HG03064 (cell line): ENCODE measurements around the gene PDCD10.

Source experiments
- ATAC-seq: cut with Tn5 transposase; IDR thresholded peaks from one replicate; pipeline ENCODE4 v1.9.1; 2021; ENCODE audit warnings: low read depth; ENCODE audit not compliant: unreplicated experiment

Gene PDCD10

DNA sequence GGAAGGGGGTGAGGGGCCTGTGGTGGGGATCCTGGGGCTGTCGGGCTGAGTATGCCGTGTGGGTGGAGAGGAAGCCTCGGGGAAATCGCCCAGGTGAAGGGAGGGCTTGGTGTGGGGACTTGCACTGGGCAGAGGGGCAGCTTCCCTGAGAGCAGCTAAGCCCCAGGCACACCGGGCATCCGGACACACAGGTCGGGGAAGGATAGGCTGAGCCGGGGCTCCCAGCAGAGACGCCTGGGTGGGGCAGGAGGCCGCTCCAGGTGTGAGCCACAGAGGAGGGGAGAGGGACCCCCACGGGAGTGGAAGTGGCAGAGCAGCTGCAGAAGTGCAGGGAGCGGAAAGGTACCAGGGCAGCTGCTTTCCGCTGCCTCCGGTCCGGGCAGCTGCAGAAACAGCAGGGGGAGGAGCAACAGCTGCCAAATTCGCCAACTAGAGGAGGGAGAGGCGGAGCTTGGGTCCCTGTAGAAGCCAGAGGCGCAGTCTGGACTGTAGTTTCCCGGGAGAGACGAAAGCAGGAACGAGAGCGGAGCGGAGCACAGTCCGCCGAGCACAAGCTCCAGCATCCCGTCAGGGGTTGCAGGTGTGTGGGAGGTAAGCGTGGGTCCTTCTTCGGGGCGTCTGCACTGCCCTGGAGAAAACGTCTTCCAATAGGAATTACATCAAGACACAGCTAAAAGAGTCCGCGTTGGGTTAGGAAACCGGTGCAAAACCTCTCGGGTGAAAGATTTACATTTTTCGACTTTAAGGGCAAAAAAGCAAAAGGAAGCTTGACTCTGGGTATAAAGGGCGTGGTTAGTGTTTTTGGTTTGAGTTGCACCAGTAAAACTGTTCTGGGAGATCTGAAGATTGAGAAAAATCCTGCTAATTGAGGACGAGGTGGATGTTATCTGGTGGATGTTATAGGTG, 794 bp upstream of the PDCD10 start, which contains the start of gene SERPINI1:
Gene SERPINI1 (plus strand): TSS at position 489 of the 906 bp plus-strand sequence. CDS start 53,408 bp downstream, outside the sequence.
- ATAC-seq: peak; percentile 62

DNA sequence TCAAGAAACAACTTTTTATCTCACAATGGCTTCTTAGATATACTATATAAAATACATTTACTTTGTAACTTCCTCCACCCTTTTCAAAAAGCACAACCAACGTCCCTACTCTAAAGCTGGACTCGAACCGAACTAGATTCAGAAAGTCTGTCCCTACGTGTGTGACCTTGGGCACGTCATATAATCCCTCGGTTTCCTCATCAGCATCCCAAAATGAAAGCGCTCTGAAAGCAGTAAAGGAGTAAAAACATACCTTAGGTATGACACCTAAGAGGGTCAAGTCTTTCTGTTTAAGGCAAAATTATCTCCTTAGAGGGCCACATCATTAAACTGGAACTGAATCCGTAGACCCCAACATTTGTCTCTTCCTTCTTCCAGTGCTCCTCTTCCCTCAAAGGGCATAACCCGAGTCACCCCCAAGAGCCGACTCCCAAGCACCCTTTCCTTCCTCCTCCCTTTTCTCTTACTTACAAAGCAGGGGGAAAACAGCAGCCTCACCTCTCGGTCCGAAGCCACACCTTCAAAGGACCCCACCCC, 663 bp downstream of the PDCD10 start:
- ATAC-seq: no peak

DNA sequence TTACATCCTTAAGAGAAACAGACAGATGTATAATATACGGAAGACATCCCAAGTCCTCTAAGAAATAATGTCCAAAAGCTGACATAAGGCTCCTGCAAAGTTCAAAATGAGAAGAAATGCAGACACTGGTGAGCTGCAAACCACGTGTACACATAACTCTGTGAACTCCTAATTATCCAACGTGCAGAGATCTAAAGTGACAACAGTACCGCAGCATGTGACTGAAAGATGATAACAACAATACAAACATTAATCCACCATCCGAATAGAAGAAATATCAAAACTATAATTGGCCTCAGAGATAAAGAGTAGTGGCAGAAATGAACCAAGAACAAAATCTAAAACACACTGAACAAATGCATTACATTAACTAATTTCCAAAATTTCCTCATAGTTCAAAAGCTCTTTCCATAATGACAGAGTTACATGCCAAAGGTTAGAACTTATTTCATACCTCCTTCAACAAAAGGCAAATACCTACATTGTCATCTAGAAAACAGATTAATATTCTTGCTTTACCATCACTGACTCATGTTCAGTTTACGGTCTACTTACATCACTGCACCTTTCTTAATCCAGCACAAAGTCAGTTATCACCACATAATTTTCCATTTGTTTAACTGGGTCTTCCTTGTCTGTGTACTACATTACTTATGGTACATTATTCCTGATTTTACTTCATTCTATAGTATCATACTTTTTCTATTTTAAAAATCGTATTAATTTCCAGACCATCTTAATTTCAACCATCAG, 2.2 kb downstream of the PDCD10 start:
- no peak for ATAC-seq

DNA sequence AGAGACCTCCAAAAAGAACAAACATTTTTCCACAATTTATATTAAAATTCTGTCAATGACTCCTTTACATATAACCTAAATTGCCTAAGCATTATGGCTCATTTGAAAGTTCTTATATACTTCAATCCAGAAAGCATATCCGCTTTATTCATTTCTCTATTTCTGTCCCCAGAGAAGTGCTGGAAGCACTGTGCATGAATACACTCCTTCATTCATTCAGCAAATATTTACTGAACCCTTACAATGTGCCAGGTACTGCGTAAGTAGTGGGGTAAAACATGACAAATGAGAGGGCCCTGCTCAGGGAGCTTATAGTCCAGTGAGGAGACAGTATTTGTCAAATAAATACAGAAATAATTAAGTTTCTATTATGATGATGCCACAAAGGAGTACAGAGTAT, 3.3 kb downstream of the PDCD10 start:
- no peak for ATAC-seq

DNA sequence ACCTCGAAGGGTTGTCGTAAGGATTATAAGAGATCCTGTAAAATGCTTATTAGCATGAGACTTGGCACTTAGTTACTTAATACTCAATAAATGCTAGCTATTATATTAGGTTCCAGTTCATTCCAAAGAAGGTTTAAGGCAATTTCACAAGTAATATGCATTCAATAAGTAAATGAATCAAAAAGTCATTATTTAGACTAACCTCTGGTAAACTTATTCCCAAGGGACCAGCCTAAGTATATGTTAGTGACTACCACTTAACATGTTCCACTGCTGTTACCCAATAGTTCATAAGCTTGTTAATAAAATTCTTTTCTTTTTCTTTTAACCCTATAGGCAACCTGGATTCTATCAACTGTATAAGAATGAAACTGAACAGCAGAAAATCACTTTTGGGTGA, 5.1 kb downstream of the PDCD10 start:
- no peak for ATAC-seq

DNA sequence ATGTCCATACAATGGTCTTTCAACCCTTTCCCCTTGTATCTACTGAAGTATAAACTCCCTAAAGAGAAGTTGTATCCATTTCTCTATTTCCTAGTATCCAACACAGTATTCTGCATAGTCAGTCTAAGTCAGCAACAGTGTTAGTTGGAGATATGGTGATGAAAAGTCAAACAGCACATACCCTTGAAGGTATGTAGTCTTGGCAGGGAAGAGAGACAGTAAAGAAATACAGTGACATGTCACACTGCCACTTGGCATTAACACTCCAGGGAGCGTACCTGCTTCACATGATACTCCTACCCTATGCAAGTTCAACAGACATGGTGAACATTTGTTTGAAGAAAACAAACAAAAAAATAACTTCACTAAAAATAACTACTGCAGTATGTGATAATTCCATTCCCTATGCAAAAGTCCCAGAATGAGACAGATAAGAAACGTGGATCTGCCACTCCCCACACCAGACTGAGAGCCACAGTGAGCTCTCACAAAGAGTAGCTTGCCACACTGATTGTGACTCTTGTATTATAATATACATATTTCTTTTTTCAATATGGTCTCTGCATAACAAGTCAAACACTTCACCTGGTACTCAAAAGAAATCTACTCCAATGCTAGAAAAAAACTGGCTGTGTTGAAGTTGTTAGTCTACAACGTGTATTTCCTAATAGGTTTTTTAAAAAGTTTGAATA, 5.9 kb downstream of the PDCD10 start:
- no peak for ATAC-seq

DNA sequence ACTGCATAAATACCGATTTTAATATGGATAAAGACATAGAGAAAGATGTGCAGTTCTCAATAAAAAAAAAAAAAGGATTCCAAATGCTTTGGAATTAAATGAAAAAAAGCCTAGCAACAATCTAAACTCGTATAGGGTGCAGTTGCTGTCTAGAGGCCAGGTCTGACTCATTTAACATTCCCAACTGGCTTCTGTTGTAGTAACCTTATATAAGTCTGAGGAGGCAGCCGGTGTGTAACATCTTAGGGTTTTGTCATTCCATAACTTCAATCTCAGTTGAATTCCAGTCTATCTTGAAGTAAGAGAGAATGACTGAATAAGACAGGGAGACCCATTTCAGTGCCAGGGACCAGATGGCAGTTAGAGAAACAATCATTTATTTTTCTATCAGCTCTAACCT, 6.5 kb downstream of the PDCD10 start:
- no peak for ATAC-seq

DNA sequence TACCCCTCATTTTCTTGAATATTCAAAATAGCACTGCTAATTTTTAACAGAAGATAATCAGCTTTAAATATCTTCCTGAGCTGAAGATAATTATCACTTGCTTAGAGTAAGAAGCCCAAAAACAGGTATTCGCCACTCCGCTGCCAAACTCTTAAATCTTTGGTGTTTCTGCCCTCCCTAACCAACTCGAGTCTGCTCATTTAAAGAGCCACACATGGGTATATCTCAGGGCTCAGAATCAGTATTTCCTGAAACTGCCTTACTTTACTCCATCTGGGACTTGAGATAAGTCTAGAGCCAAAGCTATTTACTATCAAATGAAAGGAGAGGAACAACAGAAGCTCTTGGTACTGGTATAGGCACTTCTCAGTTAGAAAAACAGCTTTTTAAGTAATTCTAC, 10.8 kb downstream of the PDCD10 start:
- ATAC-seq: no peak

DNA sequence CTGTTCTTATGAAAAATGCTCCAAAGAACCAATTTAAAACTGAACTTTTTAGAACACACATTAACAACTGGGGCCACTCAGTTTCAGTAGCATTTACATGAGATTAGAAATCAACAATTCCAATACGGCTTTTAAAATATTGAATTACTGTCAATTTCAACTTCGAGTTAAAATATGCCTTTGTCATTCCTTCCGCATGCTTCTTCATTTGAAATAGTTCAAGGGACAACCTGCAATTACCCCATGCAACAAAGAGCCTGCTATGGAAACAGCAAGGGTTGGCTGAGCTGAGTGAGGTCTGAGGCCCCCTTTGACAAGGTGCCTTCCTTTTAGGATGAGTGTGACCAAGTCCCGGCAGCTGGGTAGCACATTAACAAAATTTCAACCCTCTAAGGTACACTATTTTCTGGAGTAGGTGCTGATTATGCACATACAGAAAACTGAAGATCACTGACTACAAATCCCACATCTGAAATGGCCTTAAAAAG, 11.6 kb downstream of the PDCD10 start:
- no peak for ATAC-seq

DNA sequence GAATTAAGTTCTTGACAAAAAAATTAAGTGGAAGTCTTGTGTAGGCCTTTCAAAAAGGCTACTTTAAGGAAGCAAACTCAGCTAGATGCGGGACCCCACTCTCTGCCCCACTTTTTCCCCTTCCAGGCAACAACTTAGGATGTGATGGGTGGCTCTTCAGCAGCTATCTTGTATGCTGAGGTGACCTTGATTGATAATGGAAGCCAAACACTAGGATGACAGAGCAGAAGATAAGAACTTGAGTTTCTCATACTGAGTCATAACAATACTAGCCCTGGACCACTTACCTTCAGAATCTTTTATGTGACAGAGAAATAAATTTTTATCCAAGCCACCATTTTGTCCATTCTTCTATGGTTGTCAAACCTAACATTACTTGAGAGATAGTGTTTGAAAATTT, 16.1 kb downstream of the PDCD10 start:
- ATAC-seq: no peak

DNA sequence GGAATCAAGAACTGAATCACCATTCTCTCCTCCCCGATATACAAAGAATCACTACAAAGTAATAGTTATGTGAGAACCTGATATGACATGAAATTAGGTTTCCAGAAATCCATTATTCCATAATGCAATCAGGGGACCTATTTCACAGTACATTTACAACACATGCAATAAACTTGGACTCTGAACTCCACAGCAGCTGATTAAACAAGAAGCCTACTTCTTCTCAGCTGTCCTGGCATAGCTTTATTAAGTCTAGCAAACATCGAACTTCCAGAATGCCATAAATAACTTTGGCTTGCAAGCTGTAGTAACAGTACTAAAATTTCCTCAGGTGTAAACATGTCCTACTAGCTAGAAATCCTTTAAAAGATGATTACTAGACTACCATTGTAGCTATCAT, 17.8 kb downstream of the PDCD10 start:
- no peak for ATAC-seq

DNA sequence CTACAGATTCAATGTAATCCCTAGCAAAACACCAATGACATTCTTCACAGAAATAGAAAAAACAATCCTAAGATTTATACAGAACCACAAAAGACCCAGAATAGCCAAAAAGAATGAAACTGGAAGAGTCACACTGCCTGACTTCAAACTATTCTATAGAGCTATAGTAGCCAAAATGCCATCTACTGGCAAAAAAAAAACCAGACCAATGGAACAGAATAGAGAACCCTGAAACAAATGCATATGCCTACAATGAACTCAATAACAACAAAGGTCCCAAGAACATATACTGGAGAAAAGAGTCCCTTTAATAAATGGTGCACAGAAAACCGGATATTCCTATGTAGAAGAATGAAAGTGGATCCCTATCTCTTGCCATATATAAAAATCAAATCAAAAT, 19.8 kb downstream of the PDCD10 start:
- no peak for ATAC-seq

DNA sequence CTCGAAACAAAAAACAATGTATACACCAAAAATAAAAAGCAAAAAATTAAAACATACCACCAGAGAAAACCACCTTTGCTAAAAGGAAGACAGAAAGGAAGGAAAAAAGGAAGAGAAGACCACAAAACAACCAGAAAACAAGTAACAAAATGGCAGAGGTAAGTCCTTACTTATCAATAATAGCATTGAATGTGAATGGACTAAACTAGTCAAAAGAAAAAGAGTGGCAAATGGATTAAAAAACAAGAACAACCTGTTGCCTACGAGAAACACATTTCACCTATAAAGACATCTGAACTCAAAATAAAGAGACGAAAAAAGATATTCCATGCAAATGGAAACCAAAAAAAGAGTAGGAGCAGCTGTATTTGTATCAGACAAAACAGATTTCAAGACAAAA, 22.2 kb downstream of the PDCD10 start:
- ATAC-seq: no peak

DNA sequence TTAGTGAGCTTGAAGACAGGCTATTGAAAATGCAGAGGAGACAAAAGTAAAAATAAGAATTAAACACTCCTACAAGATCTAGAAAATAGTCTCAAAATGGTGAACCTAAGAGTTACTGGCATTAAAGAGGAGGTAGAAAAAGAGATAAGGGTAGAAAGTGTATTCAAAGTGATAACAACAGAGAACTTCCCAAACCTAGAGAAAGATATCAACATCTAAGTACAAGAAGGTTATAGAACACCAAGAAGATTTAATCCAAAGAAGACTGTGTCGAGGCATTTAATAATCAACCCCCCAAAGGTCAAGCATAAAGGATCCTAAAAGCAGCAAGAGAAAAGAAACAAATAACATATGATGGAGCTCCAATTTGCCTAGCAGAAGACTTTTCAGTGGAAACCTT, 23.3 kb downstream of the PDCD10 start:
- no peak for ATAC-seq

DNA sequence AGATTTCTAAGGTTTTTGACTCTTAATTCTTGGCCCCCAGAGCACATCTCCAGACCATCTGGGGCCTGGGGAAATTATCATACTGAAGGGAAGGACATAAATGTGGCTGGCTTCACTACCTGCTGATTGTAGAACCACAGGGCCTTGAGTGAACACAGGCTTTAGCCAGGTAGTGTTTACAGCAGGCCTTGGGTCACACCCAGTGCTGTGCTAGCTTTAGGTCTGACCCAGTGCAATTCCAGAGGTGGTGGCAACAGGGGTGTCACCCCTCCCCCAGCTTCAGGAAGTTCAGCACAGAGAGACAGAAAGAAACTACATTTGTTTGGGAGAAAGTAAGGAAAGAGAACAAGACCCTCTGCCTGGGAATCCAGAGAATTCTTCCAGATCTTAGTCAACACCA, 24.1 kb downstream of the PDCD10 start:
- ATAC-seq: no peak

DNA sequence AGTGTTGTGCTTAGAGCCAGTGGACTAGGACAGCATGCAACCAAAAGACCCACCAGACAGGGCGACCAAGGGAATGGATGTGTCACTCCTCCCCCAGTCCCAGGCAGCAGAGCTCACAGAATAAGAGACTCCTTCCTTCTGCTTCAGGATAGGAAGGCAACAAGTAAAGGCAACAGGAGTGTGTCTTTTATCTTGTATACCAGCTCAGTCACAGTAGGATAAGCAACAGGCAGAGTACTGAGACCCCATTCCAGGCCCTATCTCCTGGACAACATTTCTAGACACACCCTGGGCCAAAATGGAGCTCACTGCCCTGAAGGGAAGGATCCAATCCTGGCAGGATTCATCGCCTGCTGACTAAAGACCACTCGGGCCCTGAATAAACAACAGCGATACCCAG, 25.0 kb downstream of the PDCD10 start:
- ATAC-seq: no peak

DNA sequence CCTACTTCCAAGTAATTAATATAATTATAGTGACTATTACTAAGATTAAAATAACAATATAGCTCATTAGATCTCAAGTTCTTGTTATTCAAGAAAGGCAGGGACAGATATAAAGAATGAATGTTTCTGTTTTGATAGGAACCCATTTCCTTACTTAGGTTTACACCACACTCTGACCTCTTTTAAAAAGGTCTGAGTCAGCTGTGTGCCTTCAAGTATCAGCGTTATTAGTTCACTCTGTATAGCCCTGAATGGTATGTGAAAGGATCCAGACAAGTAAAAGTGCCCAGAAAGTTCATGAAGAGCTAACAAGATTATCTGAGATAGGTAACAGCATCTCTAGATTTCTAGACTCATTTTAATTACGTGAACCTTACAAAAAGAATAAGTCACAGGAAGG, 28.9 kb downstream of the PDCD10 start:
- no peak for ATAC-seq

DNA sequence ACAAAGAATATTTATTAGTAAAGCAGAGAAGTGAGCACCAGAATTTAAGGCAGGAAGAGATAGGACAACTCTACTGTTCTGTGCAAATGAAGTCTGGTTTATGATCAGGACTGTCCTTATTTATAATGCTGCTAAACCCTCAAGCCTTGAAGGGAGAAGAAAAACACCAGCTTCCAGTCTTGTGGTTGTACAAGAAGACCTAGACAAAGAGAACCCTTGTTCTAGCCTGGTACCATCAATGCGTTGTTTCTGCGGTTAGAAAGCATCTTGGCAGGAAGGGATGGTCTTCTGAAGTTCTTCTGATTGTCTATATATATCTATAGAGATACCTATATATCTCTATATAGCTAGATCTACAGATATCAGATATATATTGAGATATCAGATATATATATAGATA, 33.8 kb downstream of the PDCD10 start:
- no peak for ATAC-seq

DNA sequence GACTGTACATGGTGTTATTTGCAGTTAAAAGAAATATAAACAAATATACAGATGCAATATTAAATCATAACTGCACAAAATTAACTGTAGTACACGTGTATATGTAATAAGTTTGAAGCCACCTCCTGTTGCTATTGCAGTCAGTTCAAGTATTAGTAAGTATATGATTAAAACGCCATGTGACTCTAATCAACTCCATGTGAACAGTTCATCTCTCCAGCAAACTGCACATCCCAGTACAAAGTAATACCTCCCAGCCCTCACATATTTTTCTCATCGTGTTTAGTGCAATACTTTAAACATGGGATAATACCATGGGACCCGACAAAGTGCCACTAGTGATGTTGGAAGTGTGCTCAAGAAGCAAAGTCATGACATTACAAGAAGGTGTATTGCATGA, 34.6 kb downstream of the PDCD10 start:
- ATAC-seq: no peak

DNA sequence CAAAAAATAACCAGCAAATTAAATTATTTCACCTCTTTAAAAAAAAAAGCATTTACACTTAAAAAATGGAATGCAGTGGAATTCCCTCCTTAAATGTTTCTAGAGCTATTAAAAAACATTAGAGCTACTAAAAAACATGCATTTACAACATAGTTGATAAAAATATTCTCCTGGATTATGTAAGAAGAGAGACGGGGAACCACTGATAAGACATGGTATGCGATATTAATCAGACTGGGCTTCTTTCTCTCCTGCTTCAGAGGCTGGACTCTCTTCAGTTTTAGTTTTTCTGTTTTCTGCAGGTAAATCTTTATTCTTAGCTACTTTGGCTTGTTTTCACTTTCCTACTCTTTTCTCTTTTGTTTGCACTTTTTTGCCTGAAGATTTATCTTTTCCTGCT, 40.6 kb downstream of the PDCD10 start:
- ATAC-seq: no peak

DNA sequence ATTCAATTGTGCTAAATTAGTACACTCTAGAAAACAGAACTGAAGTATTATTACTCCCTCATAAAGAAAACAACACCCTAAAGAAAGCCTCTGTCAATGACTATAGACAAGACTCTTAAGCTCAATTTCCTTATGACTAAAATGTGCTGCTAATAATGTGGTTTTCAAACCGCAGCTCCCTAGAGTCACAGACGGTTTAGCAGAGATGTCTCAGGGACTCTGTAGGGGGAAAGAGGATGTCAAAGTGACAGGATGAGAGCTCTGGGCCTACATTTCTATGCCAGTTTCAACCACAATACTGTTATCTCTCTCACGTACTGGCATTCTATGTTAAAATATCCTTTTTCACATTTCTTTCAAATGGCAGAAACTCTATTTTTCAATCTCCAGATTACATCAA, 43.3 kb downstream of the PDCD10 start:
- peak; percentile 100 for ATAC-seq
